NCI-H69 (cell line): ENCODE data around the gene MTHFD1L.
"Not testable (repeated sequence)": the region's sequence is repeated elsewhere in the genome, so short reads cannot be mapped to it uniquely, and the experiment has no call there.

Experiments used
- DNase-seq: peaks from one replicate; lab custom pipeline; 2025; lab: John Stamatoyannopoulos, UW

MTHFD1L gene

DNA sequence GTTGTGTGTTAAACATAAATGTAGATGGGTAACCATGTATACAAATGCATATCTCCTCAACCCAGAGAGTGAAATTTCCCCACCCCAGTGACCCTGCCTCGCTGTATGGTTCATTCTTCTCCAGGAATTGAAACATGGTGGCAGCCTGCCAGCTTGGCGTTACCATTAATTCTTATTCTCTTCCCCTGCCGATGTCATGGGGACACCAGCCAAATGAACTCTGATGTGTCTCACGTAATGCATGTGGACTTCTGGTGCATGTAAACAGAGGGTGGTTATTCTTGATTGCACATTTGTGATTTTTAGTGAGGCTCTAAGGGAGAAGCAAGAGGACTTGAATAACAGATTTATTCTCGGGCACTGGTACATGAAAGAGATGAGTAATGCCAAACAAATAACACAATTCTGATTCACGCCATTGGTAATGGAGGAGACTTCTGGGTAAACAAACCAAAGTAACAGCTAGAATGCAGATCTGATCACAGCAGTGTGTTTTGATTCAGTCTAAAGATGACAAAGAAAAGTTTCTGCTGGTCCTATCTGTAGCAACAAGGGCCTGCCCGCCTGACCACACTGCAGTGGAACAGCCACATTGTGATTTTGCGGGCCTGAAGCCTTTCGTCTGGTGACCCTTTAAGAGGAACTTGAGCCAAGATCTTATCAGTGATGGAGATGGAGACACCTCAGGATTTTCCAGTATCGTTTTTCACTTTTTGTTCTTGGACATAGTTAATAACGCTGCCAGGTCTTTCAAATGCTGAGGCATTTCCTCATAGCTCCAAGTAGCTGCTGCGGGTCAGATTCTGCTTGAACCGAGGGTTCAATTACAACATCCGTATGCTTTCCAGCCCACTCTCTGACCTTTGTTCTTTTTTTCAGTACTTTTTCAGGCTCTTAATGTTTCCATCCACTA, 202.4 kb downstream of the MTHFD1L start:
- peak; percentile 88 for DNase-seq

DNA sequence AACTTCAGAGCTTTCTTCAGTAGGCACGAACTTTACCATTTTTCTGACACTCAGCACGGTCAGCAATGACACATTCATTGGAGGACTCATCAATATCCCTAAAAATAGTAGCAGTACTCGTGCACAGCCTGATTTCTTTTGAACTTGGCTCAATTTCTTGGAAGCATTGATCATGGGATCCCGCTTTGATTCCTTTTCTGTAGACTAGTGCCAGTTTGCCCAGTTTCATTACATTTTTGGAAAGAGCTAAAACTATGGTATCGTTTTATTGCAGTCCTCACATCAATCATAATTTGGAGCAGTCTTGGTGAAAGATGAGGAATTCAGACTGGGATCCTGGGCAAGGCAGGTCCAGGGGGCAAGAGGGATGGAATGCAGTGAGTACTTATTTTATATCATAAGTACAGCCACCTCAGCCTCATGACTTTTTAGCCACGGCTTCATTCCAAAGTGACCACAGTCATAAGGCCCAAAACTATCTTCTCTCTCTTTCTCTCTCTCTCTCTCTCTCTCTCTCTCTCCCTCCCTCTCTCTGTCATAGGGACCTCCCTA, 203.3 kb downstream of the MTHFD1L start:
- no peak for DNase-seq

DNA sequence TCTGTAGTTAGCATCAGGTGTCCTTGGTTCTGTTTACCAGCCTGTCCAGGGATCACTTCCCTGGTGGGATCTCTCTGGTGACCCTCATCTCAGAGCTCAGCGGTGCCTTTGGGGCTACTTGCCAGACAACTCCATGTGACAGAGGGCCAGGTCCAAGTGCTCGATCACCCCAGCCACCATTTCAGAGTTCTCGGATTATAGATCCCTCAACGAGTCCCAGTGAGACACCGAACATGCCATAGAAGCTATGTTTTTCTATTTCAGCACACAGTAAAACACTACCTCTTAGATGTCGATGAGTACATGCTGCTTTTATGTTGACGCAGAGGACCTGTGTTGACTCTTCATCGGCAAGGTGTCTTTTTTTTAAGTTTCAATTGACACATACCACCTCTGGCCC, 204.1 kb downstream of the MTHFD1L start:
- no peak for DNase-seq

DNA sequence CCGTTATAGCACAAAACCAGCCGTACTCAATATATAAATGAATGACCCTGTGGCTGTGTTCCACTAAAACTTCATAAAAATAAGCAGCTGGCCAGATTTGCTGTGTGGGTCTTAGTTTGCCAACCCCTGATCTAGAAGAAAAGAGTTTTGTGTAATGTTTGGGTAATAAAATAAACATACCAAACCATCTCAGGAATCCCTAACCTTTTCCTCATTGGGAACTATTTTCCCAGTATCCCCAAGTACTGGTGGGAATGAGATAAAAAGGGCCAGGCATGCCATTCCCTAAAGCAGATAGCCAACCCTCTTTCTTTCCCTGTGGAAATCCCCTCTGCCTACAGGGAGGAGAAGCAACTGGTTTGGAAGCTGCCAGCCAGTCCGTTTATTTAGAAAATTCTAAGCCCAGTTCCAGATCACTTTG, 205.1 kb downstream of the MTHFD1L start:
- no peak for DNase-seq

DNA sequence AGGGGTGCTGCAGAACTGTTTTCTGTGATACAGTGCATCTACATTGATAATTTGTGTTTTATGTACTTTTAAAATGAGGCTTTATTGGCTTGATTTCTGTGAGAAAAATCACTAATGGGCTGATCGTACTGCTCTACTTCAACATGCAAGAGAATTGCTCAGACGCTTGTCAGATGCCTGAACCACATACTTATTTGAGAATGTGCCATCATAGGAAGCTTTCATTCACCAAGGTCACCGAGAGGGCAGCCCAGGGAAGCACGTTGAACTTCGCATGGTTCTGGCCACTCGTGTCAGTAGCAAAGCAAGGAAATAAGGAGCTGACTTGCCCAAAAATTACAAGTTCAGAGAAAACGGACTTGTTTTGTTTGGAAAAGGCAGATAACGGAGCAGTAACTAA, 205.8 kb downstream of the MTHFD1L start:
- no peak for DNase-seq

DNA sequence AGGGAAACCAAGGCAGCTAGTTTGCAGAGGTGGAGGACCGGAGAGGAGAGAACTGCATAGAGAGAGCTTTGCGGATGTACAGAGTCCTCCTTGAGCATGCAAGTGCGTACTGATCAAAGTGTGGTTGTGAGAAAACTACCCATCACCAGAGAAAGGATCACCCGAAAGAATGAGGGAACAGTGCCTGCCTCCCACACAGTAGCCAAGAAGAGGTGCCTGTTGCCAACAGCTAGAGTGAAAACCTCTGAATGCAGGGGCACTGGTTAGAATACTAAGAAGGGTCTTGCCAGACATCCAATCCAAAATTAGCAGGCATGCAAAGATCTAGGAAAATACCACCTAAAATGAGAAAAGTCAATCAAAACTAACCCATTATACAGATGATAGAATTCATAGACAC, 207.6 kb downstream of the MTHFD1L start:
- no peak for DNase-seq

DNA sequence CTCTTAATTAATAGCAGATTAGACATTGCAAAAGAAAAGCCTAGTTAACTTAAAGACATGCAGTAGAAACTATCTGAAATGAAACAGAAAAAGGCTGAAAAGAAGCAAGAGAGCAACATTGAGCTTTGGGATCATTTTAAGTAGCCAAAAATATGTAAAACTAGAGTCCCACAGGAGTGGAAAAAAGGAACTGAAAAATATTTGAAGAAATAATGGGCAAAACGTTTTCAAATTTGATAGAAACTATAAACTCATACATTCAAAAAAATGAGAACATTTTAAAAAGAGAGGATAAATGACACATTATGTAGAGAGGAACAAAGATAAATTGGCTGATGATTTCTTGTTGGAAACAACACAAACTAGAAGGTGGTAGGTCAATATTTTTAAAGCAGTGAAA, 208.2 kb downstream of the MTHFD1L start:
- DNase-seq = no peak

DNA sequence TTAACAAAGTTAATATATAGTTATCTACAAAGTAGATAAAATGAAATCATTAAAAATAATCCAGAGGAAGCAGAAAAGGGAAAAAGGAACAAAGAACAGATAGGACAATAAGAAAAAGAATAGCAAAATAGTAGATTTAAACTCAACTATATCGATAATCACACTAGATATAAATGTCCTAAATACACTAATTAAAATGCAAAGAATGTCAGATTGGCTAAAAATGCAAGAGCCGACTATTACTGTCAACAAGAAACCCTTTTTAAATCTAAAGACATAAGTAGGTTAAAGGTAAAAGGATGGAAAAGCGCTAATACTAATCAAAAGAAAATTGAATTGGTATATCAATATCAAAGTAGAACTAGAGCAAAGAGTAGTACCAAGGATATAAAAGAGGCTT, 209.5 kb downstream of the MTHFD1L start:
- DNase-seq = no peak

DNA sequence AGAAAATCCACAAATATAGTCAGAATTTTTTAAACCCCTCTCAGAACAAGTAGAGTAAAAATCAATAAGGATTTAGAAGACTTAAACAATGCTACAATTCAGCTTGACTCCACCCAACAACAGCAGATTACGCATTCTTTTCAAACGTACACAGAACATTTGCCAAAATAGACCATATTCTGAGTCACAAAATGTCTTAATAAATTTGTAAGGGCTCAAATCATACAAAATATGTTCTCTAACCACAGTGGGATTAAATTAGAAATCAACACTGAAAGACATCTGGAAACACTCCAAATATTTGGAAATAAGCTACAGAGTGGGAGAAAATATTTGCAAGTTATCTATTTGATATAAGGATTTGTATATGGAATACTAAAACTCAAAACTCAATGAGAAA, 210.0 kb downstream of the MTHFD1L start:
- DNase-seq = no peak

DNA sequence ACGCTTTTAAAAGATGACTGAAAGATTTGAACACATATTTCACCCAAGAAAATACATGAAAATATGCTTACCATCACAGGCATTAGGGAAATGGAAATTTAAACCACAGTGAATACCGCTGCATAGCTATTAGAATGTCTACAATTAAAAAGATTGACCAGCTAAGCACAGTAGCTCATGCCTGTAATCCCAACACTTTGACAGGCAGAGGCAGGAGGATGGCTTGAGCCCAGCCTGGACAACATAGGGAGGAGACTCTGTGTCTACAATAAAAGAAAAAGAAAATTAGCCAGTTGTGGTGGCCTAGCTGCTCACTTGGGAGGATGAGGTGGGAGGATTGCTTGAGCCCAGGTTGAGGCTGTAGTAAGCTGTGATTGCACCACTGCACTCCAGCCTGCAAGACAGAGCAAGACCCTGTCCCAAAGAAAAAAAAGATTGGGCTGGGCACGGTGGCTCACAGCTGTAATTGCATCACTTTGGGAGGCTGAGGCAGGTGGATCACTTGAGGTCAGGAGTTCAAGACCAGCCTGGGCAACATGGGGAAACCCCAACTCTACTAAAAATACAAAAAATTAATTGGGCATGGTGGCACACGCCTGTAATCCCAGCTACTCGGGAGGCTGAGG, 210.5 kb downstream of the MTHFD1L start:
- no peak for DNase-seq

DNA sequence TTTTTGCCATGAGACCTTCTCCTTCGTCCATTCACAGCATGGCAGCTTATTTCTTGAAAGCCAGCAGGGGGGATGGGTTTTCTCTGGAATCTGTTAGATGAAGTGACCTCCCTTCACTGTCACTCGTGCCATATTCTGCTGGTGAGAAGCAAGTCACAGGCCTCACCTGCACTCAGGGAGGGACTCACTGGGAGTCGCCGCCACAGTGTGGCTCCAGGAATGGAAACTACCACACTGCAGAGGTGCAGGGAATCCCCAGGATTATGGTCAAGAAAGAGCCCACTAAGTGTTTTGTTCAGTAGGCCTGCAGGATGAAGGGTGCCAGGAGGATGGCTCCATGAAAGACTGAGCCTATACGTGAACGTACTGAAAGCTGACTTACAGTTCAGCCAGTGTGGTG, 213.2 kb downstream of the MTHFD1L start:
- no peak for DNase-seq

DNA sequence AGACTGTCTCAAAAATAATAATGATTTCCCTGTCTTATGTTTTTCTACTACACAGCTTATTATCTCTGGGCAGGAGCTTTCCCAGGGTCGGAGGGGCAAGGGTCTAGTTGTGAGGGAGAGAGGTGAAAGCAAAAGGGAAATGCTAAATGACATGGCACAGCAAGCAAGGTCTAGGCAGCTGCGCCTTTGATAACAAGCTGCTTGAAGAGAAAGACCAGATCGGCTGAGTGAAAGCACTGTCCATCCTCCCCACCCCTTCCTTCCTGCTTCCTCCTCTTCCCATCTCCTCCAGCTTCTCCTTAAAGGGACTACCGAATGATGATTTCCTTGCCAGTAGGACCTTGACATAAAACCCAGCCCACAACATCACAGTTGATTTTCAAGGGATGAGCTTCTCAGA, 216.2 kb downstream of the MTHFD1L start:
- DNase-seq = no peak

DNA sequence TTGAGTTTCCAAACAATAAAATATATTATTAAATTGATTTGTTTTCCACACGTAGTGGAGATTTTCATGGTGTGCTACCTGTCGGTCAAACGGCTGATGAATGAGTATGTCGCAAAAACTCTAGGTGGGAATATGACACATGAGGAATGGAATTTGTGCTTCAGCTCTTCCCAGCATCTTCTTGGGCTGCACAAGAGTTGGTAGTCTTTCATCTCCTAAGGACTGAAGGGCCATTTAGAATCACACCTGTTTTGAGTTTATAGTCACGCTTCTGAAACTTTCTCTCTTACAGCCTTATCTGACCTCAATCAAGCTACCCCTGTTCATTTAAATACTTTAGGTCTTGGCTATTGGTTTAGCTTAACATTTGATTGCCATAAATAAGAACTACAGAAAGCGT, 216.6 kb downstream of the MTHFD1L start:
- DNase-seq = no peak

DNA sequence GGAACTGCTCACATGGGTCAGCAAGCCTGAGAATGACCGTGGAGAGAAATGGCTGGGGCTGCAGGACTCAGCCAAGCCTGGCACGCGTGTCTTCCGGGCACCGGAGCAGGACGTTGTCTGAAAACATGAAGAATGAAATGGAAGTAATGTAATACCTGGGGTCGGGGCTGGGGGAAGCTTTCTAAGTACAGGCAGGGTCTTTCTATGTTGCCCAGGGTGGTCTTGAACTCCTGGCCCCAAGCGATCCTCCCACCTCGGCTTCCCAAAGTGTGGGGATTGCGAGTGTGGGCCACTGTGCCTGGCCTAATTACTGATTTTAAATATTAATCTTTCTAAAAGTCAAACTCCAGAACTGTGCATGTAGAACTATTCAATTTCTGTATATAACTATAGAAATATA, 218.8 kb downstream of the MTHFD1L start:
- no peak for DNase-seq

DNA sequence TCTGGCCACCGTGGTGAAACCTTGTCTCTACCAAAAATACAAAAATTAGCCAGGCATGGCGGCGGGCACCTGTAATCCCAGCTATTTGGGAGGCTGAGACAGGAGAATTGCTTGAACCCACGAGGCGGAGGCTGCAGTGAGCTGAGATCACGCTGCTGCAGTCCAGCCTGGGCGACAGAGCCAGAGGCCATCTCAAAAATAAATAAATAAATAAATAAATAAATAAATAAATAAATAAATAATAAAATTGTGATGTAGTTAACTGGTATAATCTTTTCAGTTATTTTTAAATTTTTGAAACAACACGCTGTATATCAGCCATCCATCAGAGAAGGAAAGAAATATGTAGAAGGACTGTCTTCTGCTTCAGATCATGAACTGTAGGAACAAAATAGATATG, 221.6 kb downstream of the MTHFD1L start:
- DNase-seq = not testable (repeated sequence)

DNA sequence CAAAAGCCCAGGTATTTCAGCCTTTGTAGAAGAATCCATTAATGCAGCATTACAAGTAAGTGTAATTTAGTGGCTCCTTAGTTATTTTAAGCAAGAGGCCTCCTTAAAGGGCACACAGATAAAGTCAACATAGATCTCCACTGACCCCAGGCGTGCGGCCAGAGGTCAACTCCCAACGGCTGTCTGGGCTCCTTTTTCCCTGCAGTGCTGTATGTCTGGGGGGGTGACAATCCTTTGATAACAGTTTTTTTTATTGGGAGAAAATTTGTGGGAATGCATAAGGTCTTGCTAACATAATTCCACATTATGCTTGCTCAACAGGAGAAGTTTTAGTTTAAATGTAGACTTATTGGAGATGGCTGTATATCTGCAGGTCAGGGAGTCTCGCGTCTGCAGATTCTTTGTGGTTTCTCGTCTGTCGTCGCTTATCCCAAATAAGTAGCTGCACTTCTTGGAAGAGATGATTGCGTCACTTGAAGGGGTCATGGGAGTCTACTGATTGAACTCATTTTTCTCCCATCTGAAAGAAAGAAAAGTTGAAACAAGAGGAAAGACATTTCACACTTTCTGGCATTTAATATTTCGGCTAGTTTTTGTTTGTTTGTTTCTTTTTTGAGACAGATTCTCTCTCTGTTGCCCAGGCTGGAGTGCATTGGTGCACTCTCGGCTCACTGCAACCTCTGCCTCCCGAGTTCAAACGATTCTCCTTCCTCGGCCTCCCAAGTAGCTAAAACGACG, 222.5 kb downstream of the MTHFD1L start:
- no peak for DNase-seq

DNA sequence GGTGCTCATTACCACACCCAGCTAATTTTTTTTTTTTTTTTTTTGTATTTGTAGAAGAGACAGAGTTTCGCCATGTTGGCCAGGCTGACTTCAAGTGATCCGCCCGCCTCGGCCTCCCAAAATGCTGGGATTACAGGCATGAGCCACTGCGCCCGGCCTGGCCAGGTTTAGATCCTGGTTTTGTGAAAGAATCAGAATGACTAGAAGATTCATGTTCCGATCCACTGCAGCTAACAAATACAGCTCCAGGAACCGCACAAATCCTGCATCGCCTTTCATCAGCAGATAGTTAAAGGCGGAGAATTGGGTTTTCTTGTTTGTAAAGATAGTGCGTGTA, 223.1 kb downstream of the MTHFD1L start:
- no peak for DNase-seq

DNA sequence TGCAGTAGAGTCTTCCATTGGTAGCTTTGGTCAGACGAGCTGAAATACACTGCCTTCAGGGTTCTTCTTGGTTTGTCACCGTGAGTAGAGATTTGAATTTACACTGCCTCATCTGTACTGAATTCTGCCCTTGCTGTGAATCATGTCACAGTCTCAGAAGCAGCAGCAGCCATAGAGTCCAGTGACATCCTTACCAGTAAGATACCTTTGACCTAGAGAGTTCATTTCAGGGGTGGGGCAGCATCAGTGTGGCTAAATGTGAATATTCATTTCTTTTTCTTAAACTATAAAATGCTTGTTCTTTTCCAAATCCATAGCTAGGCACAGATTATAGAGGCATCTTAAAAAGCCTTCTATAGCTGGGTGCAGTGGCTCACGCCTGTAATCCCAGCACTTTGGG, 223.5 kb downstream of the MTHFD1L start:
- DNase-seq = no peak

DNA sequence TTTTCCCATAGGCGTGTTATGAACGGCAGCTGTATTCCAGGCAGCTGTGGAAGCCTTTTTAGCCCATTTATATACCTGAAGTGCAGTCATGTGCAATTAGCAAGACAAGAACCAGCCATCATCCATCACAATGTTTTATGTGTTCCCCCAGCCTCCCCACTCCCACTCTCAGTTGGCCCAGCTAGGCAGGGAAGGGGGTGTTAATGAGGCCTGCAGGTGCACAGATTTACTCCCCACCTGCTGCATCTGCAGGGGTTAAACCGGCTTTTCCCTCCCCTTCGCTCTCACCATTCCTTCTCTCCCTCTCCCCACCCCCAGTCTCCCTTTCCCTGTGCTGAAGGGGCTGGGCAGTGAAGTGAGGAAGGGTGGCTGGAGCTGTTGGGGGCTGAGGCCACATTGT, 224.5 kb downstream of the MTHFD1L start:
- peak; percentile 91 for DNase-seq

DNA sequence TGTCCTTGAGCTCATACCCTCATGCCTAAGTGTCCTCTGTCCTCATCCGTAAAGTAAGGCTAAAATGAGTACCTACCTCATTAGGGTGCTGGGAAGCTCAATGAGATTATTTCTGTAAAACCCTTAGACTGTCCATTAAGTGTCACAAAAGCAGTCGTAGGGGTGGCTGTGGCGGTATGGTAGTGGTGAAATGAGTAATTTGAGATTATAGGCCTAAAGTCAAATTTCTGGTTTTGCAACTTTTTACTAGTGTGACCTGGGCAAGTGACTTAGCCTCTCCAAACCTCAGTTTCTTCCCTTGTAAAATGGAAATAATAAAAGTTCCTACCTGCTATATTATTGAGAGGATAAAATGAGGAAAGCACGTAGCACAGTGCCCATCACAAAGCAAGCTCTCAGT, 226.1 kb downstream of the MTHFD1L start:
- no peak for DNase-seq

DNA sequence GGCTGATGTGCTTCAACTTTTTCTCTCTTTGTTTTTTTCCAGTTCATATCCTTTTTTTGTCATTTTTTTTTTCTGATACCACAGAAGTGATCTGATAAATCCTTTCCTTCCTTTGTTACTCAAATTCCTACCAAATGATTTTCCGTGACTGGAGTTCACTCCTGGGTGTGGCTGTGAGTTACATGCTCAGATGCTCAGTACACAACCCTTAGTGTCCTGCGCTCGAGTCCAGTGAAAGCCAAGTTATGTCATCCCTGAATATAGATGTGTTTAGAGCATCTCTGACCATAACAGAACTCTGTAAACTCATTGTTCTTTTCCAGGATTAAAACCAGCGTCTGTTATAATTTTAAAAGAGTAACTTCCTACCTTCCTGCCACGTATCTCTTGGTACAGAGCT, 227.1 kb downstream of the MTHFD1L start:
- DNase-seq = no peak

DNA sequence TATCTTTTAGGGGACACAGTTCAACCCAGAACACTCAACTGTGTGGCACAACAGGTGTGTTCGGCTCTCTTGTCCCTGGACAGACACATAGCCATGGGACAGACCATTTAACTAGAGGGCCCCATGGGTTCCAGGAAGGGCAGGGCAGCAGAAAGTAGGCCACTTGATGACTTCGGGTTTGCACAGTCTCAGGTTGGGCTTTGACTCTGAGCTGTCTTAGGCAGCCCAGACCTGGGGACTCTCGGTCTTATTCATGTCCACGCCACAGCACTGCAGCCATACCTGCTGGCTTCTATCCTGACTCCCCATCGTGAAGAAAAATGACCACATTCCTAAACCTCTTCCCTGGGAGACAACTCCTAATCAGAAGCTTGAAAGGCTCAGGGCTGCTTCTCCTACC, 228.2 kb downstream of the MTHFD1L start:
- no peak for DNase-seq
